Stimulated activated CD8-positive, alpha-beta memory T cell treated with anti-CD3 and anti-CD28 coated beads, Interleukin-2, amount 100 ng/mL, for 48 hours (primary cell): Measurements from ENCODE around the gene GTPBP2.
"Not testable (repeated sequence)": the region's sequence is repeated elsewhere in the genome, so short reads cannot be mapped to it uniquely, and the experiment has no call there.

Experiments
- DNase-seq, 2 donors: peaks; one replicate each; pipeline ENCODE4 v3.0.0-alpha.2; 2020; ENCODE audit warnings: low read depth in 2 of 2

Gene GTPBP2

GRCh38 chr6:43657221-43657802 is 28.2 kb upstream of the GTPBP2 start:
- no peak for DNase-seq

GRCh38 chr6:43652822-43653221 is 23.8 kb upstream of the GTPBP2 start:
- not testable (repeated sequence) for DNase-seq

GRCh38 chr6:43648248-43648647 is 19.2 kb upstream of the GTPBP2 start:
- no peak for DNase-seq

- no peak for DNase-seq
Observed at GRCh38 chr6:43647613-43648012, 18.5 kb upstream of the GTPBP2 start.

GRCh38 chr6:43645613-43645964 is 16.5 kb upstream of the GTPBP2 start:
- no peak for DNase-seq

- DNase-seq = peak; percentile 48 to 65
Observed at GRCh38 chr6:43644940-43645612, 16.0 kb upstream of the GTPBP2 start, which contains the start of gene RSPH9. RSPH9 (plus strand) TSS chr6:43645036; CDS start chr6:43645099, 63 bp downstream.

GRCh38 chr6:43639984-43640800 is 11.1 kb upstream of the GTPBP2 start:
- no peak for DNase-seq

- DNase-seq = no peak
Observed at GRCh38 chr6:43636308-43636659, 7.2 kb upstream of the GTPBP2 start.

GRCh38 chr6:43635387-43636307 is 6.6 kb upstream of the GTPBP2 start, which contains the start of gene MAD2L1BP:
MAD2L1BP (plus strand) TSS chr6:43635840; CDS start chr6:43635876, 36 bp downstream.
- DNase-seq = peak; percentile 78 to 86

GRCh38 chr6:43634702-43635303 is 5.7 kb upstream of the GTPBP2 start:
- DNase-seq = no peak

- DNase-seq = not testable (repeated sequence)
Observed at GRCh38 chr6:43633002-43633401, 3.9 kb upstream of the GTPBP2 start.

- DNase-seq = no peak
Observed at GRCh38 chr6:43630980-43631619, 2.0 kb upstream of the GTPBP2 start.

GRCh38 chr6:43629505-43630300 is 639 bp upstream of the GTPBP2 start:
- peak; percentile 86 to 87 for DNase-seq

- peak; percentile 38 to 44 for DNase-seq
Observed at GRCh38 chr6:43628393-43629103, 516 bp downstream of the GTPBP2 start.

GRCh38 chr6:43627008-43627825 is 1.8 kb downstream of the GTPBP2 start:
- DNase-seq = no peak

- no peak for DNase-seq
Observed at GRCh38 chr6:43625393-43625992, 3.6 kb downstream of the GTPBP2 start.

- no peak for DNase-seq
Observed at GRCh38 chr6:43624786-43625288, 4.2 kb downstream of the GTPBP2 start.
